Astrocyte (in vitro differentiated cells and primary cell): ENCODE data around the gene NANOS1.

Experiments
- EZH2 ChIP-seq: IDR thresholded peaks from 2 replicates; pipeline ENCODE4 v1.6.1; 2012; ENCODE audit warnings: mild to moderate bottlenecking, low read length, inconsistent platforms; ENCODE audit not compliant: insufficient read depth
- TF ChIP-seq, protein P1 (sequence below): IDR thresholded peaks from 2 replicates; pipeline ENCODE4 v1.5.1; 2011; ENCODE audit warnings: low read depth, mild to moderate bottlenecking, inconsistent platforms, low read length, moderate library complexity; ENCODE audit not compliant: insufficient read depth

DNA sequence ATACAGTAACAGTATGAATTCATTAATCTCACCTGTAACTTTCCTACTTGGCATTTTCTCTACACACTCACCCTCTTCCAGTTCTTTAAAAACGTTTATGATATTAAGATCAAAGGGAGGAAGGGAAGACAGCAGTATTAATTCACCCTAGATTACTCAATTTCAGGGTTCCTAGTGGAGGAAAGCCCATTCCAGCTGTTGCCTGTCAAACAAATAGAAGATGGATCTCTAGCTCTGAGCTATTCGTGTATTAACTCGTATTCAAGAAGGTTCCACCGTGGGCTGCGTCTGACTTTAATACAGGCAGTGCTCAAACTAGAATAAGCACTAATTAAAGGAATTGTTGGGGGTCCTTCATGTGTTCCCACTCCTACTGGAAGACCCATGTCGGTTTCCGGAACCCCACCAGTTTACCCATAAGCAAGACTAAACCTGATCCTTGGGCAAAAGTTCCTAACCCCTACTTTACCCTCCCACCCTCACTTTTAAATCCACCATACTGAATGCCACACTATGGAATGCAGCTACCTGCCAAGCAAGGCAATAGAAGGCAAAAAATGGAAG, 2.1 kb downstream of the NANOS1 start:
- TF ChIP-seq, protein P1, sequence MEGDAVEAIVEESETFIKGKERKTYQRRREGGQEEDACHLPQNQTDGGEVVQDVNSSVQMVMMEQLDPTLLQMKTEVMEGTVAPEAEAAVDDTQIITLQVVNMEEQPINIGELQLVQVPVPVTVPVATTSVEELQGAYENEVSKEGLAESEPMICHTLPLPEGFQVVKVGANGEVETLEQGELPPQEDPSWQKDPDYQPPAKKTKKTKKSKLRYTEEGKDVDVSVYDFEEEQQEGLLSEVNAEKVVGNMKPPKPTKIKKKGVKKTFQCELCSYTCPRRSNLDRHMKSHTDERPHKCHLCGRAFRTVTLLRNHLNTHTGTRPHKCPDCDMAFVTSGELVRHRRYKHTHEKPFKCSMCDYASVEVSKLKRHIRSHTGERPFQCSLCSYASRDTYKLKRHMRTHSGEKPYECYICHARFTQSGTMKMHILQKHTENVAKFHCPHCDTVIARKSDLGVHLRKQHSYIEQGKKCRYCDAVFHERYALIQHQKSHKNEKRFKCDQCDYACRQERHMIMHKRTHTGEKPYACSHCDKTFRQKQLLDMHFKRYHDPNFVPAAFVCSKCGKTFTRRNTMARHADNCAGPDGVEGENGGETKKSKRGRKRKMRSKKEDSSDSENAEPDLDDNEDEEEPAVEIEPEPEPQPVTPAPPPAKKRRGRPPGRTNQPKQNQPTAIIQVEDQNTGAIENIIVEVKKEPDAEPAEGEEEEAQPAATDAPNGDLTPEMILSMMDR: no peak
- no peak for TF ChIP-seq EZH2
